Panc1 (cell line): ENCODE data around the gene GORAB. TPM values are rescaled to one million over a fixed set of nuclear protein-coding genes. Genes with fewer than 3 reads are reported as not detected.

ENCODE experiments used
- ATAC-seq: fragments of 200-7000 bp; cut with Tn5 transposase; 2 replicates; pipeline ENCODE4 v1.9.1; 2020; ENCODE audit warnings: mild to moderate bottlenecking, moderate library complexity
- BruUV-seq: library from RNA; stranded (reverse); fragments of 400-500 nt; replicated peaks from 2 replicates; lab custom pipeline; 2021; lab: Mats Ljungman, UMichigan
- CTCF ChIA-PET: fragments of 300-600 bp; sonication (Branson Sonifier 250); formaldehyde crosslinking; loops from one replicate; lab custom pipeline; 2022; ENCODE audit warnings: antibody characterized with exemption; lab: Charles Lee
- POLR2A ChIA-PET: fragments of 300-600 bp; sonication (Branson Sonifier 250); formaldehyde crosslinking; loops from one replicate; lab custom pipeline; 2022; ENCODE audit warnings: antibody characterized with exemption; lab: Charles Lee
- DNase-seq: peaks from one replicate; pipeline ENCODE4 v3.0.0-alpha.2; 2010; ENCODE audit warnings: low read depth, low spot score
- H3K27ac ChIP-seq: 2 replicates; pipeline ENCODE4 v1.5.1; 2011; ENCODE audit warnings: mild to moderate bottlenecking, low read length, inconsistent platforms
- H3K27me3 ChIP-seq: fragments of 200-500 bp; sonication (Bioruptor generic); 2 replicates; pipeline ENCODE4 v1.6.0; 2014; ENCODE audit warnings: low read length, inconsistent platforms; ENCODE audit not compliant: control insufficient read depth, insufficient read depth
- H3K36me3 ChIP-seq: fragments of 200-500 bp; sonication (Bioruptor generic); 2 replicates; pipeline ENCODE4 v1.5.1; 2014; ENCODE audit warnings: inconsistent platforms, mild to moderate bottlenecking, low read length, moderate library complexity; ENCODE audit not compliant: control insufficient read depth, insufficient read depth
- H3K4me1 ChIP-seq: 2 replicates; pipeline ENCODE4 v1.5.1; 2011; ENCODE audit warnings: inconsistent platforms, mild to moderate bottlenecking, low read length, moderate library complexity; ENCODE audit not compliant: control insufficient read depth, insufficient read depth
- H3K4me3 ChIP-seq, 2 experiments: 2 replicates each; pipeline ENCODE4 v1.5.1; 2011 to 2012; ENCODE audit warnings: low read depth in 2 of 2, low read length in 2 of 2, mild to moderate bottlenecking in 2 of 2, inconsistent platforms in 1 of 2, moderate library complexity in 1 of 2
- H3K9me3 ChIP-seq: fragments of 200-500 bp; sonication (Bioruptor generic); 2 replicates; pipeline ENCODE4 v1.5.1; 2014; ENCODE audit warnings: low read depth, mild to moderate bottlenecking, inconsistent platforms, low read length, moderate library complexity; ENCODE audit not compliant: control insufficient read depth, insufficient read depth
- POLR2AphosphoS5 ChIP-seq: IDR thresholded peaks from 2 replicates; pipeline ENCODE4 v1.6.1; 2012; ENCODE audit warnings: mild to moderate bottlenecking, low read depth, low read length, moderate library complexity
- SIN3A ChIP-seq: IDR thresholded peaks from 2 replicates; pipeline ENCODE4 v1.6.1; 2012; ENCODE audit warnings: low read depth, mild to moderate bottlenecking, low read length, moderate library complexity, borderline replicate concordance; ENCODE audit not compliant: insufficient read depth
- TCF7L2 ChIP-seq: IDR thresholded peaks from 2 replicates; pipeline ENCODE4 v1.6.1; 2011; ENCODE audit warnings: mild to moderate bottlenecking, low read depth, low read length, inconsistent platforms
- in situ Hi-C: cut with HindIII; loops from 2 replicates; pipeline ENCODE4 v1.10.0; 2016; ENCODE audit warnings: low sequenced_read_pairs, low pct_unique_long_range_greater_than_20kb
- intact Hi-C: fragments of 100-400 bp; cut with micrococcal nuclease; formaldehyde crosslinking; loops from one replicate; pipeline ENCODE4 v1.10.0; 2022; ENCODE audit not compliant: unreplicated experiment
- total RNA-seq: library from RNA; stranded (reverse); gene quantifications from one replicate; pipeline ENCODE4 v1.2.1, GENCODE V29; 2021; ENCODE audit not compliant: unreplicated experiment
- TF ChIP-seq, protein P1 (sequence below): fragments of 450-650 bp; IDR thresholded peaks from 2 replicates; pipeline ENCODE4 v1.5.1; 2017; ENCODE audit warnings: mild to moderate bottlenecking
- TF ChIP-seq, protein P2 (sequence below), 2 experiments: IDR thresholded peaks; 2 replicates each; pipeline ENCODE4 v1.6.1; 2011 to 2012; ENCODE audit warnings: low read depth in 2 of 2, control low read depth in 1 of 2, low read length in 1 of 2, mild to moderate bottlenecking in 1 of 2, moderate library complexity in 1 of 2; ENCODE audit not compliant: insufficient read depth in 1 of 2

The GORAB gene
- total RNA-seq, 1 experiment from 2014 or later, result 8.1 TPM

DNA sequence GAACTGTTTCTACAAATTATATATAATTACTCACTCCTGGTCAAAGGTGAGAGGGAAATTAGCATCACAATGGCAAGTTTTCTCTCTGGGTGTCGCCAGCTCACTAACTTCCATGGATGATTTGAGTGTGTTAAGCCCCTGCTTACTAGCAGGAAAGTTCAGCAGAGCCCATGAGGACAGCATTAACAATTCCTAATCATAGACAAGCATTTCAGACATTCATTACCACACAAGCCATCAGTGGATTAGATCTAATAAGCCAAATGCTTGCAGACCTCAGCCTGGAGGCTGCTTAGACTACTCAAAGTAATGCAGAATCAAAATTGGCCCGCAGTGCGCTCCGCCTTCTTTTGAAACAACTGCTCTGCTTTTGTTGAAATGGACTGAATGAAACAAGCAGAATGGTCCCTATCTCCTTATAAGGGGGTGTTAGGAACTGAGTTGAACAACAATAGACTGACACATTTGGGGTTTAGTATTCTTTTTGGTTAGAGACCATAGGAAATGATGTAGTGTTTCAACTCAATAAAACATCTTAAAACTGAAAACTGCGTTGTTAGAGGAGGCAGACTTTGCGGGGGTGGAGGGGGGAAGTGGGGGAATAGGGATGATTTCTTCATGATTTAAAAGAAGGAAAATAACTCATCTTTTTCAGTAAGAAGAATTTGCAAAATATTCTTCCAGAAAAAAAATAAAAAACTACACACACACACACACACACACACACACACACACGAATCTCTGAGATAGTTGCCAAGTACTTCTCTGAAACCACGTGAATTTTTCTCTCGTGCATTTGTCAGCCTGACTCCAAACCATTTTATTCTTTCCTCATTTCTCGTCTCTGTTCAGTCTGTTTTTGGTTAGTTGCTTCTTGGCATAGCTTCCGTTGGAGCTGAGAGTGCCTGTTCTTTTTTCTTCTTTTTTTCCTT, 54.6 kb downstream of the GORAB start:
- no peaks in the 10 kb centered on the region for H3K27me3 ChIP-seq
- POLR2A ChIA-PET, result no interaction called here
- no TSS peak for BruUV-seq
- no peak for ATAC-seq
- H3K9me3 ChIP-seq, result no peaks in the 10 kb centered on the region
- TF ChIP-seq, protein P1, sequence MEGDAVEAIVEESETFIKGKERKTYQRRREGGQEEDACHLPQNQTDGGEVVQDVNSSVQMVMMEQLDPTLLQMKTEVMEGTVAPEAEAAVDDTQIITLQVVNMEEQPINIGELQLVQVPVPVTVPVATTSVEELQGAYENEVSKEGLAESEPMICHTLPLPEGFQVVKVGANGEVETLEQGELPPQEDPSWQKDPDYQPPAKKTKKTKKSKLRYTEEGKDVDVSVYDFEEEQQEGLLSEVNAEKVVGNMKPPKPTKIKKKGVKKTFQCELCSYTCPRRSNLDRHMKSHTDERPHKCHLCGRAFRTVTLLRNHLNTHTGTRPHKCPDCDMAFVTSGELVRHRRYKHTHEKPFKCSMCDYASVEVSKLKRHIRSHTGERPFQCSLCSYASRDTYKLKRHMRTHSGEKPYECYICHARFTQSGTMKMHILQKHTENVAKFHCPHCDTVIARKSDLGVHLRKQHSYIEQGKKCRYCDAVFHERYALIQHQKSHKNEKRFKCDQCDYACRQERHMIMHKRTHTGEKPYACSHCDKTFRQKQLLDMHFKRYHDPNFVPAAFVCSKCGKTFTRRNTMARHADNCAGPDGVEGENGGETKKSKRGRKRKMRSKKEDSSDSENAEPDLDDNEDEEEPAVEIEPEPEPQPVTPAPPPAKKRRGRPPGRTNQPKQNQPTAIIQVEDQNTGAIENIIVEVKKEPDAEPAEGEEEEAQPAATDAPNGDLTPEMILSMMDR, result no peak
- TF ChIP-seq, protein P2, sequence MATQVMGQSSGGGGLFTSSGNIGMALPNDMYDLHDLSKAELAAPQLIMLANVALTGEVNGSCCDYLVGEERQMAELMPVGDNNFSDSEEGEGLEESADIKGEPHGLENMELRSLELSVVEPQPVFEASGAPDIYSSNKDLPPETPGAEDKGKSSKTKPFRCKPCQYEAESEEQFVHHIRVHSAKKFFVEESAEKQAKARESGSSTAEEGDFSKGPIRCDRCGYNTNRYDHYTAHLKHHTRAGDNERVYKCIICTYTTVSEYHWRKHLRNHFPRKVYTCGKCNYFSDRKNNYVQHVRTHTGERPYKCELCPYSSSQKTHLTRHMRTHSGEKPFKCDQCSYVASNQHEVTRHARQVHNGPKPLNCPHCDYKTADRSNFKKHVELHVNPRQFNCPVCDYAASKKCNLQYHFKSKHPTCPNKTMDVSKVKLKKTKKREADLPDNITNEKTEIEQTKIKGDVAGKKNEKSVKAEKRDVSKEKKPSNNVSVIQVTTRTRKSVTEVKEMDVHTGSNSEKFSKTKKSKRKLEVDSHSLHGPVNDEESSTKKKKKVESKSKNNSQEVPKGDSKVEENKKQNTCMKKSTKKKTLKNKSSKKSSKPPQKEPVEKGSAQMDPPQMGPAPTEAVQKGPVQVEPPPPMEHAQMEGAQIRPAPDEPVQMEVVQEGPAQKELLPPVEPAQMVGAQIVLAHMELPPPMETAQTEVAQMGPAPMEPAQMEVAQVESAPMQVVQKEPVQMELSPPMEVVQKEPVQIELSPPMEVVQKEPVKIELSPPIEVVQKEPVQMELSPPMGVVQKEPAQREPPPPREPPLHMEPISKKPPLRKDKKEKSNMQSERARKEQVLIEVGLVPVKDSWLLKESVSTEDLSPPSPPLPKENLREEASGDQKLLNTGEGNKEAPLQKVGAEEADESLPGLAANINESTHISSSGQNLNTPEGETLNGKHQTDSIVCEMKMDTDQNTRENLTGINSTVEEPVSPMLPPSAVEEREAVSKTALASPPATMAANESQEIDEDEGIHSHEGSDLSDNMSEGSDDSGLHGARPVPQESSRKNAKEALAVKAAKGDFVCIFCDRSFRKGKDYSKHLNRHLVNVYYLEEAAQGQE (IDR thresholded peaks at IDR 0.05; ENCODE audit: insufficient read depth in 1 of 2, low read depth in 2 of 2, low read length in 1 of 2), result no peak
- no peak for TF ChIP-seq TCF7L2
- no peak for TF ChIP-seq POLR2AphosphoS5
- no peak for TF ChIP-seq SIN3A
- no peaks in the 10 kb centered on the region for H3K36me3 ChIP-seq
- CTCF ChIA-PET, result no interaction called here
- no peaks in the 10 kb centered on the region for H3K4me1 ChIP-seq
- in situ Hi-C loops (no loop called here), intact Hi-C loops (no loop called here)
- H3K27ac ChIP-seq, result no peak overlapping the region
- H3K4me3 ChIP-seq, result no peak overlapping the region
- no peak for DNase-seq

DNA sequence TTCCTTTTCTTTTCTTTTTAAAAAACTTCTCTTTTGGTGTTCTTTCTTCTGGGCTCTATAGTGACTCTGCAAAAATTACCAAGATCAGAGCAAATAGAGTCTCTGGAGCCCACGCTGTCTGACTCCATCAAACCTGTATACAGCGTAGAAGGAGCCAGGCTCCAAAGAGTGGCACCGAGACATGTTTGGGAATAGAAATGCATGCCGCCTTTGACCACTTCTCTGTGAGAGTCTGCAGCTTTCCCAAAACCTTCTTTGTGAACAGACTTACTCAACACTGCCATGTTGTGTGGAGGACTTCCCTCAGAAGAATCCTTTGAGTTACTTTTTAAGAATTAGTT, 55.3 kb downstream of the GORAB start:
- TF ChIP-seq POLR2AphosphoS5, result no peak
- TF ChIP-seq, protein P2 (IDR thresholded peaks at IDR 0.05; ENCODE audit: insufficient read depth in 1 of 2, low read depth in 2 of 2, low read length in 1 of 2), result no peak
- no peak for TF ChIP-seq SIN3A
- TF ChIP-seq TCF7L2, result no peak
- TF ChIP-seq, protein P1, result no peak
- no peak for DNase-seq
- intact Hi-C loops, result no loop called here
- no TSS peak for BruUV-seq
- Histone ChIP-seq H3K36me3 (no peaks in the 10 kb centered on the region), H3K27ac (no peak overlapping the region), H3K9me3 (no peaks in the 10 kb centered on the region), H3K27me3 (no peaks in the 10 kb centered on the region), H3K4me3 (no peak overlapping the region), H3K4me1 (no peaks in the 10 kb centered on the region)
- ChIA-PET CTCF (no interaction called here), POLR2A (no interaction called here)
- ATAC-seq, result no peak
- in situ Hi-C loops, result no loop called here
